Tibial nerve (tissue), 4 donors: ENCODE data around the gene MARS1. TPM values are rescaled to one million over a fixed set of nuclear protein-coding genes. Genes with fewer than 3 reads are reported as not detected.
"Not testable (repeated sequence)": the region's sequence is repeated elsewhere in the genome, so short reads cannot be mapped to it uniquely, and the experiment has no call there.

ENCODE experiments used
- DNase-seq, 2 donors: peaks; one replicate each; pipeline ENCODE4 v3.0.0-alpha.2; 2019; ENCODE audit warnings: low spot score in 2 of 2
- H3K27ac ChIP-seq, 4 donors: fragments of 200-600 bp; sonication (generic) in 3 of 4; one replicate each; pipeline ENCODE4 v1.5.1; 2017 to 2019; ENCODE audit warnings: mild to moderate bottlenecking in 1 of 4
- H3K27me3 ChIP-seq, 2 donors: fragments of 200-600 bp; sonication (generic) in 1 of 2; one replicate each; pipeline versions ENCODE4 v1.5.1 to v1.6.0; 2017 to 2019
- H3K36me3 ChIP-seq, 3 donors: fragments of 200-600 bp; sonication (generic); one replicate each; pipeline ENCODE4 v1.5.1; 2018 to 2019
- H3K4me1 ChIP-seq, 4 donors: fragments of 200-600 bp; sonication (generic) in 3 of 4; one replicate each; pipeline ENCODE4 v1.5.1; 2017 to 2019
- H3K4me3 ChIP-seq, 4 donors: fragments of 200-600 bp; sonication (generic) in 3 of 4; one replicate each; pipeline ENCODE4 v1.5.1; 2017 to 2019; ENCODE audit warnings: mild to moderate bottlenecking in 1 of 4, moderate library complexity in 1 of 4
- H3K9me3 ChIP-seq, 4 donors: fragments of 200-600 bp; sonication (generic) in 3 of 4; one replicate each; pipeline ENCODE4 v1.5.1; 2017 to 2019
- EP300 ChIP-seq, 2 donors: sonication (generic); formaldehyde crosslinking; IDR thresholded peaks; one replicate each; pipeline ENCODE4 v1.6.1; 2017; ENCODE audit warnings: antibody characterized with exemption in 2 of 2, mild to moderate bottlenecking in 1 of 2
- POLR2A ChIP-seq, 2 donors: fragments of 450-650 bp; IDR thresholded peaks; one replicate each; pipeline ENCODE4 v1.6.1; 2017; ENCODE audit warnings: antibody characterized with exemption in 2 of 2, mild to moderate bottlenecking in 2 of 2, moderate library complexity in 2 of 2
- WGBS, 2 donors: methylation state at CpG; one replicate each; pipeline ENCODE4 v1.1.5; 2018; 5-methylcytosine and 5-hydroxymethylcytosine counted together
- total RNA-seq, 4 donors: library from RNA; depleted of rRNA; stranded (reverse); fragments of >200 nt; gene quantifications; one replicate each; pipeline ENCODE4 v1.1.0, GENCODE V29; 2016
- TF ChIP-seq, protein P1 (sequence below), 5 experiments: fragments of 200-600 bp in 3 of 5; fragments of 450-650 bp in 2 of 5; sonication (generic) in 3 of 5; IDR thresholded peaks; one replicate each; pipeline ENCODE4 v1.5.1; 2016 to 2019; ENCODE audit warnings: antibody characterized with exemption in 5 of 5, mild to moderate bottlenecking in 3 of 5, moderate library complexity in 2 of 5

The MARS1 gene
- total RNA-seq, 4 donors from 2014 or later: 53.5 to 101 (median 74.2) TPM

- H3K27ac ChIP-seq: no peak overlapping the region
- H3K4me1 ChIP-seq: no peaks in the 10 kb centered on the region
- peaks cover 0 to 92% (median 5%) of the 10 kb centered on the region in 3 donors for H3K36me3 ChIP-seq
- WGBS, 2 donors: 96 to 99% methylated on average over 4 of the region's 4 CpGs
- H3K4me3 ChIP-seq: no peak overlapping the region
- H3K9me3 ChIP-seq: no peaks in the 10 kb centered on the region
- no peak for DNase-seq
- H3K27me3 ChIP-seq: no peaks in the 10 kb centered on the region
- TF ChIP-seq, protein P1, sequence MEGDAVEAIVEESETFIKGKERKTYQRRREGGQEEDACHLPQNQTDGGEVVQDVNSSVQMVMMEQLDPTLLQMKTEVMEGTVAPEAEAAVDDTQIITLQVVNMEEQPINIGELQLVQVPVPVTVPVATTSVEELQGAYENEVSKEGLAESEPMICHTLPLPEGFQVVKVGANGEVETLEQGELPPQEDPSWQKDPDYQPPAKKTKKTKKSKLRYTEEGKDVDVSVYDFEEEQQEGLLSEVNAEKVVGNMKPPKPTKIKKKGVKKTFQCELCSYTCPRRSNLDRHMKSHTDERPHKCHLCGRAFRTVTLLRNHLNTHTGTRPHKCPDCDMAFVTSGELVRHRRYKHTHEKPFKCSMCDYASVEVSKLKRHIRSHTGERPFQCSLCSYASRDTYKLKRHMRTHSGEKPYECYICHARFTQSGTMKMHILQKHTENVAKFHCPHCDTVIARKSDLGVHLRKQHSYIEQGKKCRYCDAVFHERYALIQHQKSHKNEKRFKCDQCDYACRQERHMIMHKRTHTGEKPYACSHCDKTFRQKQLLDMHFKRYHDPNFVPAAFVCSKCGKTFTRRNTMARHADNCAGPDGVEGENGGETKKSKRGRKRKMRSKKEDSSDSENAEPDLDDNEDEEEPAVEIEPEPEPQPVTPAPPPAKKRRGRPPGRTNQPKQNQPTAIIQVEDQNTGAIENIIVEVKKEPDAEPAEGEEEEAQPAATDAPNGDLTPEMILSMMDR (IDR thresholded peaks at IDR 0.05): no peak
- no peak for TF ChIP-seq EP300 (IDR thresholded peaks at IDR 0.05)
- TF ChIP-seq POLR2A (IDR thresholded peaks at IDR 0.05): no peak
Measured at GRCh38 chr12:57498571-57498970, 10.7 kb downstream of the MARS1 start.

DNA sequence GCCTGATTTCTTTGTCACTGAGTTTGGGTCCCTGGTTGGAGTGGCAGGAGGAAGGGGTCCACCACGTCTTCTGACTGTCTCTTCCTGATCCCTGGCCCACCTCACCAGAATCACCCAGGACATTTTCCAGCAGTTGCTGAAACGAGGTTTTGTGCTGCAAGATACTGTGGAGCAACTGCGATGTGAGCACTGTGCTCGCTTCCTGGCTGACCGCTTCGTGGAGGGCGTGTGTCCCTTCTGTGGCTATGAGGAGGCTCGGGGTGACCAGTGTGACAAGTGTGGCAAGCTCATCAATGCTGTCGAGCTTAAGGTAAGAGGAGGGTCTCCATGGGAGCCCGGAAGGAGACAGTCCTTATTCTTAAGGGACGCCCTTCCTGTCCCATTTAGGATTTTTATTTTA is 12.3 kb downstream of the MARS1 start:
- DNase-seq: no peak
- WGBS, 2 donors: 92 to 93% methylated on average over 11 of the region's 11 CpGs

DNA sequence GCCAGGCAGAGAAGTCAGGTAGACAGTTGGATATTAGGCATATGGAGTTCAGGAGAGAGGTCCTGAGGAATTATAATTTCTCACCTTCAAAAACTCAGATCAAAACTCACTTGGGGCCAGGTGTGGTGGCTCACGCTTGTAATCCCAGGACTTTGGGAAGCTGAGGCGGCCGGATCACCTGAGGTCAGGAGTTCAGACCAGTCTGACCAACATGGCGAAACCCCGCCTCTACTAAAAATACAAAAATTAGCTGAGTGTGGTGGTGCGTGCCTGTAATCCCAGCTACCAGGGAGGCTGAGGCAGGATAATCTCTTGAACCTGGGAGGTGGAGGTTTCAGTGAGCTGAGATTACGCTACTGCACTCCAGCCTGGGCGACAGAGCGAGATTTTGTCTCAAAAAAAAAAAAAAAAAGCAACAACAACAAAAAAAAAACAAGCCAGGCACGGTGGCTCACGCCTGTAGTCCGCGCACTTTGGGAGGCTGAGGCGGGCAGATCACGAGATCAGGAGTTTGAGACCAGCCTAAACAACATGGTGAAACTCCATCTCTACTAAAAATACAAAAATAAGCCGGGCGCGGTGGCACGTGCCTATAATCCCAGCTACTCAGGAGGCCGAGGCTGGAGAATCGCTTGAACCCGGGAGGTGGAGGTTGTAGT is 14.6 kb downstream of the MARS1 start:
- not testable (repeated sequence) for H3K4me1 ChIP-seq, H3K4me3 ChIP-seq, DNase-seq, H3K27me3 ChIP-seq, H3K9me3 ChIP-seq, H3K27ac ChIP-seq
- WGBS, 2 donors: 94 to 95% methylated on average over 22 of the region's 22 CpGs
- H3K36me3 ChIP-seq: peaks cover 0 to 94% (median 16%) of the 10 kb centered on the region in 3 donors

More for the DNA sequence above, 12.3 kb downstream of the MARS1 start:
- H3K9me3 ChIP-seq: no peaks in the 10 kb centered on the region
- no peak for TF ChIP-seq EP300 (IDR thresholded peaks at IDR 0.05)
- TF ChIP-seq, protein P1 (IDR thresholded peaks at IDR 0.05): no peak
- TF ChIP-seq POLR2A (IDR thresholded peaks at IDR 0.05): no peak
- H3K4me3 ChIP-seq: no peak overlapping the region
- H3K36me3 ChIP-seq: peaks cover 0 to 100% (median 6%) of the 10 kb centered on the region in 3 donors
- no peaks in the 10 kb centered on the region for H3K4me1 ChIP-seq
- H3K27me3 ChIP-seq: no peaks in the 10 kb centered on the region
- H3K27ac ChIP-seq: no peak overlapping the region

GRCh38 chr12:57506541-57506940 is 18.7 kb downstream of the MARS1 start:
- 69 to 79% methylated on average over 4 of the region's 4 CpGs for WGBS, 2 donors
- not testable (repeated sequence) for H3K27ac ChIP-seq, H3K4me3 ChIP-seq, H3K27me3 ChIP-seq, DNase-seq, H3K9me3 ChIP-seq, H3K4me1 ChIP-seq
- peaks cover 0 to 92% (median 17%) of the 10 kb centered on the region in 3 donors for H3K36me3 ChIP-seq

DNA sequence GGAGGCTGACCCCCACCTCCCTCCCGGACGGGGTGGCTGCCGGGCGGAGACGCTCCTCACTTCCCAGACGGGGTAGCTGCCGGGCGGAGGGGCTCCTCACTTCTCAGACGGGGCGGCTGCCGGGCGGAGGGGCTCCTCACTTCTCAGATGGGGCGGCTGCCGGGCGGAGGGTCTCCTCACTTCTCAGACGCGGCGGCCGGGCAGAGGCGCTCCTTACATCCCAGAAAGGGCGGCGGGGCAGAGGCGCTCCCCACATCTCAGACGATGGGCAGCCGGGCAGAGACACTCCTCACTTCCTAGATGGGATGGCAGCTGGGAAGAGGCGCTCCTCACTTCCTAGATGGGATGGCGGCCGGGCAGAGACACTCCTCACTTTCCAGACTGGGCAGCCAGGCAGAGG is 19.9 kb downstream of the MARS1 start:
- not testable (repeated sequence) for H3K9me3 ChIP-seq, H3K4me1 ChIP-seq, H3K4me3 ChIP-seq, H3K27ac ChIP-seq, DNase-seq, H3K27me3 ChIP-seq
- 100% methylated on average over 11 of the region's 28 CpGs; no CpG with 5 or more reads in 1 of the 2 donors for WGBS, 2 donors
- H3K36me3 ChIP-seq: peaks cover 0 to 92% (median 28%) of the 10 kb centered on the region in 3 donors

DNA sequence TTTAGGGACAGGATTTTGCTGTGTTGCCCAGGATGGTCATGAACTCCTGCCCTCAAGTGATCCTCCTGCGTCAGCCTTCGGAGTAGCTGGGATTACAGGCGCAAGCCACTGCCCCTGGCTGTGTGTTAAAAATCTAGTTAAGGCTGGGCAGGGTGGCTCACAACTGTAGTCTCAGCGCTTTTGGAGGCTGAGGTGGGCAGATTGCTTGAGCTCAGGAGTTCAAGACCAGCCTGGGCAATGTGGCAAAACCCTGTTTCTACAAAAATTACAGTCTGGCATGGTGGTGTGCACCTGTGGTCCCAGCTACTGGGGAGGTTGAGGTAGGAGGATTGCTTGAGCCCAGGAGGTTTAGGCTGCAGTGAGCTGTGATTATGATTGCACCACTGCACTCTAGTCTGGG is 23.3 kb downstream of the MARS1 start:
- Histone ChIP-seq H3K27ac (no peak overlapping the region), H3K4me1 (no peaks in the 10 kb centered on the region), H3K36me3 (peaks cover 5 to 92% (median 37%) of the 10 kb centered on the region in 3 donors), H3K9me3 (no peaks in the 10 kb centered on the region), H3K27me3 (no peaks in the 10 kb centered on the region), H3K4me3 (no peak overlapping the region)
- no peak for TF ChIP-seq POLR2A (IDR thresholded peaks at IDR 0.05)
- no peak for TF ChIP-seq EP300 (IDR thresholded peaks at IDR 0.05)
- TF ChIP-seq, protein P1 (IDR thresholded peaks at IDR 0.05): no peak
- DNase-seq: no peak
- WGBS, 2 donors: 94 to 95% methylated on average over 4 of the region's 4 CpGs
